Iris pigment epithelial cell (primary cell): ENCODE results near the gene CTSG.
"Not testable (repeated sequence)": the region's sequence is repeated elsewhere in the genome, so short reads cannot be mapped to it uniquely, and the experiment has no call there.

Source experiments
- DNase-seq: peaks from one replicate; pipeline ENCODE4 v3.0.0-alpha.2; 2011; ENCODE audit warnings: low read depth

The CTSG gene

GRCh38 chr14:24542346-24542936, 33.6 kb downstream of the CTSG start:
- no peak for DNase-seq

DNA sequence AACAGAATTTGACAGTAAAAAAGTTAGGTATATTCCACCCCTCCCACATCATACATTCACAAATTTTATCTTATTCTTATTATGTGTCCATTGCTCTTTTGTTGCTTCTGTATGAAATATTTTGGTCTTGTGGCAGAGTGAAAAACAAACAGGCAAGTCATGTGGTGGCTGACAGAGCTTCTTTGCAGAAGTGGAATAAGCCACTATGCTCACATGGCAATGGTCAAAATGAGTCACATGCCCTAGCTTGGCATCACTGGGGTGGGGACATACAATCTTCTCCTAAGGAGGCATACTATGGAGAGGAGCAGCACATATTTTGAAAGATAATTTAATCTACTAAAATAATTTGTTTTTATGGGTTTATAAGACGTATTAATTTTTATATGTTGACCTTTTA, 40.3 kb downstream of the CTSG start:
- DNase-seq, result no peak

DNA sequence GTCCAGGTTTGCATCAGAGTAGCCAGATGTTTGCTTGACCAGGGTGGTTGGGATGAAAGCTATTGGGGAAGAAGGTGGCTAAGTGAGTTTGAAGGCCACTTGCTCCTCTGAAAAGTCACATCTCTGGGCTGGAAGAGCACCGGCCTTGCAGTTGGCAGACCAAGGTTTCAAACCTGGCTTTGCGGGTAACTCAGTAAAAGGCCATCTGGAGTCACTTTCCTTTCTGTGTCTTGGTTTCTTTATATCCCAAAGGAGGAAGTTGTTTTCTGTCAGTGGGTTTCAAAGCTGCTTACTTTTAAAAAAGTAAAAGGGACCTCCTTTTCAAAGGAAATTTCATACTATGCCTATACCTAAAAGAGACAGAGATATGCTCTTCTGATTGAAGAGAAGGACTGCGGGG, 41.8 kb downstream of the CTSG start:
- no peak for DNase-seq

- DNase-seq, result not testable (repeated sequence)
Measured at GRCh38 chr14:24525877-24526620, 50.0 kb downstream of the CTSG start.
